Gastroesophageal sphincter (tissue), 3 donors: ENCODE measurements around the gene UGDH.
"Not testable (repeated sequence)": the region's sequence is repeated elsewhere in the genome, so short reads cannot be mapped to it uniquely, and the experiment has no call there.

Source experiments
- POLR2A ChIP-seq, 2 donors: fragments of 450-650 bp; IDR thresholded peaks; one replicate each; pipeline ENCODE4 v1.6.1; 2017; ENCODE audit warnings: antibody characterized with exemption in 2 of 2, mild to moderate bottlenecking in 2 of 2, moderate library complexity in 1 of 2
- POLR2AphosphoS5 ChIP-seq: sonication (generic); formaldehyde crosslinking; IDR thresholded peaks from one replicate; pipeline ENCODE4 v1.6.1; 2017; ENCODE audit warnings: antibody characterized with exemption
- TF ChIP-seq, protein P1 (sequence below), 4 experiments: fragments of 200-600 bp in 2 of 4; fragments of 450-650 bp in 2 of 4; sonication (generic) in 1 of 4; IDR thresholded peaks; one replicate each; pipeline ENCODE4 v1.5.1; 2017 to 2019; ENCODE audit warnings: antibody characterized with exemption in 4 of 4, mild to moderate bottlenecking in 2 of 4, moderate library complexity in 2 of 4

DNA sequence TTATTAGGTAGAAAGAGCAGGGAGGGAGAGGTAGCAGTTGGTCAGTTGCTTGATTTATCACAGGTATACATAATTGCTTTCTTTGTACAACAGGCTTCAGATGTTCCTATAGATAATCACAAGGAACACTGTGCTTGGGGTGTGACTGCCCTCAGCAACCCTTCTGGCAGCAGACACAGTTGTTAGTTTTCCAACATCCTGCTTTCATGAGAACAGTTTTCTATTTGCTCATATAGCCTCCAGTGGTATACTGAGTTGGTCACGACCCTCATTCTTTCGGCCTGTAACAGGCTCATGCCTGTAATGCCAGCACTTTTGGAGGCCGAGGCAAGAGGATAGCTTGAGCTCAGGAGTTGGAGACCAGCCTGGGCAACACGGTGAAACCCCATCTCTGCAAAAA is 16.8 kb upstream of the UGDH start:
- TF ChIP-seq, protein P1, sequence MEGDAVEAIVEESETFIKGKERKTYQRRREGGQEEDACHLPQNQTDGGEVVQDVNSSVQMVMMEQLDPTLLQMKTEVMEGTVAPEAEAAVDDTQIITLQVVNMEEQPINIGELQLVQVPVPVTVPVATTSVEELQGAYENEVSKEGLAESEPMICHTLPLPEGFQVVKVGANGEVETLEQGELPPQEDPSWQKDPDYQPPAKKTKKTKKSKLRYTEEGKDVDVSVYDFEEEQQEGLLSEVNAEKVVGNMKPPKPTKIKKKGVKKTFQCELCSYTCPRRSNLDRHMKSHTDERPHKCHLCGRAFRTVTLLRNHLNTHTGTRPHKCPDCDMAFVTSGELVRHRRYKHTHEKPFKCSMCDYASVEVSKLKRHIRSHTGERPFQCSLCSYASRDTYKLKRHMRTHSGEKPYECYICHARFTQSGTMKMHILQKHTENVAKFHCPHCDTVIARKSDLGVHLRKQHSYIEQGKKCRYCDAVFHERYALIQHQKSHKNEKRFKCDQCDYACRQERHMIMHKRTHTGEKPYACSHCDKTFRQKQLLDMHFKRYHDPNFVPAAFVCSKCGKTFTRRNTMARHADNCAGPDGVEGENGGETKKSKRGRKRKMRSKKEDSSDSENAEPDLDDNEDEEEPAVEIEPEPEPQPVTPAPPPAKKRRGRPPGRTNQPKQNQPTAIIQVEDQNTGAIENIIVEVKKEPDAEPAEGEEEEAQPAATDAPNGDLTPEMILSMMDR (IDR thresholded peaks at IDR 0.05): not testable (repeated sequence)
- not testable (repeated sequence) for TF ChIP-seq POLR2A (IDR thresholded peaks at IDR 0.05); POLR2AphosphoS5
